IMR-90 (cell line): ENCODE results near the gene SMAD7. TPM values are rescaled to one million over a fixed set of nuclear protein-coding genes. Genes with fewer than 3 reads are reported as not detected.
A peak's percentile ranks its signal among the peaks of the same experiment; 100 is the strongest.

Source experiments
- ATAC-seq: fragments of 200-7000 bp; cut with Tn5 transposase; 2 replicates; pipeline ENCODE4 v1.9.1; 2020; ENCODE audit warnings: low read depth, mild to moderate bottlenecking, moderate library complexity
- BruUV-seq: library from RNA; stranded (reverse); fragments of 400-500 nt; replicated peaks from 2 replicates; lab custom pipeline; 2021; lab: Mats Ljungman, UMichigan
- CTCF ChIA-PET: fragments of 300-600 bp; formaldehyde crosslinking; extraction: SDS; loops from one replicate; lab custom pipeline; 2021; ENCODE audit warnings: antibody characterized with exemption; lab: Yijun Ruan, JAX
- POLR2A ChIA-PET: fragments of 300-600 bp; sonication (Branson Sonifier 250); formaldehyde crosslinking; loops from one replicate; lab custom pipeline; 2022; ENCODE audit warnings: antibody characterized with exemption; ENCODE audit not compliant: unreplicated experiment; lab: Charles Lee
- DNase-seq: peaks from one replicate; pipeline ENCODE4 v3.0.0; 2013
- H2AFZ ChIP-seq: replicated peaks from 2 replicates; pipeline ENCODE3; 2013; ENCODE audit warnings: low read length, mild to moderate bottlenecking; ENCODE audit not compliant: poor library complexity
- H2AK5ac ChIP-seq: 2 replicates; pipeline ENCODE4 v1.6.1; 2013; ENCODE audit warnings: low read depth, low read length, inconsistent platforms
- H2AK9ac ChIP-seq: replicated peaks from 2 replicates; pipeline ENCODE3; 2013; ENCODE audit warnings: mild to moderate bottlenecking, low read depth, low read length, moderate library complexity; ENCODE audit not compliant: poor library complexity
- H2BK120ac ChIP-seq: 2 replicates; pipeline ENCODE4 v1.6.1; 2013; ENCODE audit warnings: low read depth, low read length, inconsistent platforms
- H2BK15ac ChIP-seq: 3 replicates; pipeline ENCODE4 v1.6.1; 2013; ENCODE audit warnings: low read depth, low read length, inconsistent platforms
- H2BK20ac ChIP-seq: 2 replicates; pipeline ENCODE4 v1.6.1; 2013; ENCODE audit warnings: low read depth, mild to moderate bottlenecking, inconsistent platforms, low read length, moderate library complexity
- H2BK5ac ChIP-seq: 2 replicates; pipeline ENCODE4 v1.6.1; 2013; ENCODE audit warnings: mild to moderate bottlenecking, low read depth, low read length, inconsistent platforms; ENCODE audit not compliant: poor library complexity, severe bottlenecking
- H3K14ac ChIP-seq: replicated peaks from 2 replicates; pipeline ENCODE4 v1.6.1; 2013; ENCODE audit warnings: low read depth, low read length, inconsistent platforms
- H3K18ac ChIP-seq: 2 replicates; pipeline ENCODE4 v1.6.1; 2013; ENCODE audit warnings: low read depth, low read length, control low read depth
- H3K23ac ChIP-seq: 2 replicates; pipeline ENCODE4 v1.6.1; 2013; ENCODE audit warnings: low read depth, low read length, inconsistent platforms
- H3K27ac ChIP-seq: 2 replicates; pipeline ENCODE4 v1.5.1; 2013; ENCODE audit warnings: mild to moderate bottlenecking, control low read depth, low read length; ENCODE audit not compliant: insufficient read depth
- H3K27me3 ChIP-seq: 2 replicates; pipeline ENCODE4 v1.6.1; 2013; ENCODE audit warnings: low read length; ENCODE audit not compliant: control insufficient read depth, insufficient read depth
- H3K36me3 ChIP-seq: 2 replicates; pipeline ENCODE4 v1.6.1; 2013; ENCODE audit warnings: low read length, mixed read lengths; ENCODE audit not compliant: control insufficient read depth, insufficient read depth
- H3K4ac ChIP-seq: 2 replicates; pipeline ENCODE4 v1.6.1; 2013; ENCODE audit warnings: low read depth, low read length, inconsistent platforms
- H3K4me1 ChIP-seq: 2 replicates; pipeline ENCODE4 v1.6.1; 2013; ENCODE audit warnings: low read length, mixed read lengths; ENCODE audit not compliant: control insufficient read depth, insufficient read depth
- H3K4me2 ChIP-seq: 2 replicates; pipeline ENCODE4 v1.6.1; 2013; ENCODE audit warnings: low read depth, mild to moderate bottlenecking, control low read depth, low read length, moderate library complexity
- H3K4me3 ChIP-seq: 2 replicates; pipeline ENCODE4 v1.5.1; 2013; ENCODE audit warnings: low read depth, mild to moderate bottlenecking, control low read depth, low read length, moderate library complexity; ENCODE audit not compliant: insufficient read depth
- H3K56ac ChIP-seq: 2 replicates; pipeline ENCODE4 v1.6.1; 2013; ENCODE audit warnings: low read length, inconsistent platforms; ENCODE audit not compliant: insufficient read depth; ENCODE audit errors: extremely low read depth
- H3K79me1 ChIP-seq, 2 experiments: 2 replicates each; pipeline ENCODE4 v1.6.1; 2013; ENCODE audit warnings: low read length in 2 of 2, inconsistent platforms in 1 of 2, low read depth in 1 of 2
- H3K9ac ChIP-seq: 2 replicates; pipeline ENCODE4 v1.6.1; 2013; ENCODE audit warnings: low read depth, low read length, control low read depth
- H3K9me1 ChIP-seq: 2 replicates; pipeline ENCODE4 v1.6.1; 2013; ENCODE audit warnings: low read length, inconsistent platforms; ENCODE audit not compliant: insufficient read depth
- H3K9me3 ChIP-seq: 2 replicates; pipeline ENCODE4 v1.6.1; 2013; ENCODE audit warnings: low read length; ENCODE audit not compliant: control insufficient read depth, insufficient read depth
- H4K20me1 ChIP-seq: 2 replicates; pipeline ENCODE4 v1.6.1; 2013; ENCODE audit warnings: low read length, inconsistent platforms; ENCODE audit not compliant: insufficient read depth
- H4K5ac ChIP-seq: 2 replicates; pipeline ENCODE4 v1.6.1; 2013; ENCODE audit warnings: mild to moderate bottlenecking, low read depth, low read length, control low read depth
- H4K8ac ChIP-seq, 2 experiments: 2 replicates each; pipeline ENCODE4 v1.6.1; 2013; ENCODE audit warnings: low read depth in 2 of 2, low read length in 2 of 2, control low read depth in 1 of 2, inconsistent platforms in 1 of 2
- H4K91ac ChIP-seq: 2 replicates; pipeline ENCODE4 v1.6.1; 2013; ENCODE audit warnings: low read depth, low read length, inconsistent platforms; ENCODE audit not compliant: insufficient read depth
- CEBPB ChIP-seq: IDR thresholded peaks from 2 replicates; pipeline ENCODE4 v1.6.1; 2012; ENCODE audit warnings: low read depth, low read length, improper control_type of control experiment
- CHD1 ChIP-seq: IDR thresholded peaks from 2 replicates; pipeline ENCODE4 v1.6.1; 2012; ENCODE audit warnings: low read depth, low read length, improper control_type of control experiment
- FOS ChIP-seq: fragments of 150-350 bp; IDR thresholded peaks from 2 replicates; pipeline ENCODE4 v1.6.1; 2016; ENCODE audit warnings: low read depth, low read length
- MXI1 ChIP-seq: IDR thresholded peaks from 2 replicates; pipeline ENCODE4 v1.6.1; 2012; ENCODE audit warnings: low read depth, mild to moderate bottlenecking, low read length, moderate library complexity, borderline replicate concordance
- WGBS, 2 experiments: methylation state at CpG; one replicate each; pipeline versions ENCODE4 v1.1.5 to v1.1.7; 2013; ENCODE audit warnings: missing lambda C conversion rate in 2 of 2; ENCODE audit not compliant: insufficient read length in 1 of 2; ENCODE audit errors: extremely low coverage in 2 of 2; 5-methylcytosine and 5-hydroxymethylcytosine counted together
- dilution Hi-C: fragments of 300-500 bp; cut with HindIII; formaldehyde crosslinking; loops from one replicate; pipeline ENCODE4 v1.14.3; 2018; ENCODE audit warnings: low sequenced_read_pairs; ENCODE audit not compliant: unreplicated experiment
- in situ Hi-C: fragments of 300-500 bp; cut with MboI; formaldehyde crosslinking; loops from 3 replicates; pipeline ENCODE4 v1.14.3; 2019; ENCODE audit warnings: low sequenced_read_pairs, inconsistent platforms, mixed read lengths
- intact Hi-C: fragments of 100-400 bp; cut with micrococcal nuclease; formaldehyde crosslinking; loops from 2 replicates; pipeline ENCODE4 v1.10.0; 2022
- polyA plus RNA-seq, 3 experiments: library from polyadenylated mRNA; depleted of rRNA; stranded (reverse); fragments of >200 nt; gene quantifications; 2 replicates each; pipeline ENCODE4 v1.2.3, GENCODE V29; 2012; ENCODE audit warnings: low replicate concordance in 1 of 3
- total RNA-seq: library from RNA; depleted of rRNA; stranded (reverse); fragments of >200 nt; gene quantifications from 2 replicates; pipeline ENCODE4 v1.2.3, GENCODE V29; 2012
- TF ChIP-seq, protein P1 (sequence below): fragments of 150-350 bp; IDR thresholded peaks from 2 replicates; pipeline ENCODE4 v1.6.1; 2016; ENCODE audit warnings: low read depth, mild to moderate bottlenecking, low read length, moderate library complexity, borderline replicate concordance

The SMAD7 gene
- total and polyA plus RNA-seq, 2 of the 4 experiments (the other 2 are of a cell fraction): 15.8 to 17.6 TPM

DNA sequence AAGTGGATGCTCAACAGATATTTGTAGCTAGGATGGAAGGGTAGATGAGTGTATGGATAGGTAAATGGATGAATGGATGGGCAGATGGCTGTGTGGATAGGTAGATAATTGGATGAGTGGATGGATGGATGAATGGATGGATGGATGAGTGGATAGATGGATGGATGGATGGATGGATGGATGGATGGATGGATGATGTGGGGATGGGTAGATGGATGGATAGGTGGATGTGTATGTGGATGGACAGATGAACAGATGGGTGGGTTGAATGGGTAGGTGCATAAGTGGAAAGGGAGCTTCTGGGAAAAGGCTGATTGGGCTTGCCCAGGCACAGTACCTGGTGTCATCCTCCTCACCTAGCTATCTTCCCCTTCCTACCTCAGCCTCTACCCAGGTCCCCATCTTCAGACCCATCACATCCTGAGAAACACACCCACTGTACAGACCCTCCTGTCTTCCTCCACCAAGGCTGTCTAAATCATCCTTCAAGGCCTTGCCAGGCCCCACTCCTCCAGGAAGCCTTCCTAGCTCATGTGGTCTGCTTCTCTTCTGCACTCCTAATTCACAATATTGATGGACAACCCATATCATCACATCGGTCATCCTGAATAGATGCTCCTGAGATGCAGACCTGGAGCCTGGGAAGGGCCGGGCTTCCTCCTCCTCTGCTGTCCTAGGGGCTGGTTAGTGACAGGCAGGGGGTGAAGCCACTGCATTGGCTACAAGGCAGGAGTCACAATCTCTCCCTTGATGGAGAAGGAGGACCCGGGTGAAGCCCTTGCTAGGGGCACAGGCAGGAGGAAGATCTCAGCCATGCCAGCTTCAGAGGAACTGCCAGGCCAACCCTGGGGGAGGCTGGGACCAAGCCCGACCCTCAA lies 49.4 kb downstream of the SMAD7 start:
- in situ Hi-C loops (no loop called here), dilution Hi-C loops (no loop called here), intact Hi-C loops (no loop called here)
- no TSS peak for BruUV-seq
- Histone ChIP-seq H3K4me1 (peaks cover 26% of the 10 kb centered on the region), H3K14ac (peak overlapping the region; percentile 51; the same call in 1 of the 2 replicates), H3K4me2 (no peak overlapping the region), H4K91ac (peak overlapping the region; percentile 98), H2BK5ac (peak overlapping the region; percentile 69), H3K36me3 (no peaks in the 10 kb centered on the region), H3K4me3 (no peak overlapping the region), H4K20me1 (no peaks in the 10 kb centered on the region), H2AFZ (peak overlapping the region; percentile 90), H2BK20ac (peak overlapping the region; percentile 91), H3K79me1 (peaks cover 8 to 17% of the 10 kb centered on the region in 2 experiments; a peak in 3 of 4 replicates), H2BK15ac (peak overlapping the region; percentile 95; the same call in 2 of the 3 replicates), H4K8ac (peak overlapping the region; percentile 89 to 99), H3K9ac (peak overlapping the region; percentile 9; the same call in 1 of the 2 replicates), H3K18ac (peak overlapping the region; percentile 49), H4K5ac (peak overlapping the region; percentile 55), H3K27me3 (no peaks in the 10 kb centered on the region), H3K4ac (peak overlapping the region; percentile 90), H3K27ac (peak overlapping the region; percentile 65), H2BK120ac (peak overlapping the region; percentile 97), H2AK9ac (peak overlapping the region; percentile 28), H3K23ac (peak overlapping the region; percentile 55), H3K9me3 (peaks cover 10% of the 10 kb centered on the region), H2AK5ac (peak overlapping the region; percentile 95), H3K9me1 (peaks cover 26% of the 10 kb centered on the region), H3K56ac (peak overlapping the region; percentile 56; the same call in 1 of the 2 replicates)
- ChIA-PET CTCF (no interaction called here), POLR2A (no interaction called here)
- no peak for DNase-seq
- WGBS, 2 experiments: 0% methylated on average over 1 of the region's 4 CpGs; no CpG with 5 or more reads in 1 of the 2 experiments
- ATAC-seq: no peak
- TF ChIP-seq, protein P1, sequence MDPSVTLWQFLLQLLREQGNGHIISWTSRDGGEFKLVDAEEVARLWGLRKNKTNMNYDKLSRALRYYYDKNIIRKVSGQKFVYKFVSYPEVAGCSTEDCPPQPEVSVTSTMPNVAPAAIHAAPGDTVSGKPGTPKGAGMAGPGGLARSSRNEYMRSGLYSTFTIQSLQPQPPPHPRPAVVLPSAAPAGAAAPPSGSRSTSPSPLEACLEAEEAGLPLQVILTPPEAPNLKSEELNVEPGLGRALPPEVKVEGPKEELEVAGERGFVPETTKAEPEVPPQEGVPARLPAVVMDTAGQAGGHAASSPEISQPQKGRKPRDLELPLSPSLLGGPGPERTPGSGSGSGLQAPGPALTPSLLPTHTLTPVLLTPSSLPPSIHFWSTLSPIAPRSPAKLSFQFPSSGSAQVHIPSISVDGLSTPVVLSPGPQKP: no peak
- TF ChIP-seq CEBPB: no peak
- no peak for TF ChIP-seq CHD1
- no peak for TF ChIP-seq MXI1
- TF ChIP-seq FOS: no peak
